ENCODE results near the gene BAHD1.

- TF ChIP-seq JUND (IDR thresholded peaks at IDR 0.05), result no peak
- TF ChIP-seq CTCF (IDR thresholded peaks at IDR 0.05), result no peak
- no peak for TF ChIP-seq EZH2phosphoT487 (IDR thresholded peaks at IDR 0.05; ENCODE audit: borderline replicate concordance, low read depth)
- no peak for TF ChIP-seq TAF1 (IDR thresholded peaks at IDR 0.05; ENCODE audit: borderline replicate concordance, low read depth, low read length)
- no peak for TF ChIP-seq FOSL2 (IDR thresholded peaks at IDR 0.05; ENCODE audit: borderline replicate concordance, low read depth)
- no peak for TF ChIP-seq PBX3 (IDR thresholded peaks at IDR 0.05)
- no peak for TF ChIP-seq ZBTB33 (IDR thresholded peaks at IDR 0.05; ENCODE audit: borderline replicate concordance, low read depth)
- no peak for TF ChIP-seq RCOR1 (IDR thresholded peaks at IDR 0.05; ENCODE audit: low read length)
- no peak for TF ChIP-seq EP300 (IDR thresholded peaks at IDR 0.05; ENCODE audit: borderline replicate concordance in 1 of 2, low read depth in 1 of 2, low read length in 1 of 2)
Measured at GRCh38 chr15:40487816-40488682, 47.3 kb downstream of the BAHD1 start.
